Activated naive CD4-positive, alpha-beta T cell treated with anti-CD3 and anti-CD28 coated beads, Interleukin-2, amount 10 ng/mL, durations not matched to agents 7 days and 5 days (primary cell): Measurements from ENCODE around the gene RNF123.

Experiments used
- CTCF ChIA-PET: fragments of 350-600 bp; sonication (Branson Sonifier 250); formaldehyde crosslinking; loops from one replicate; lab custom pipeline; 2021; ENCODE audit warnings: antibody characterized with exemption; lab: Charles Lee
- DNase-seq: peaks from one replicate; pipeline ENCODE4 v3.0.0-alpha.2; 2020
- H3K27ac Mint-ChIP-seq: one replicate; pipeline ENCODE4 v1.8.0; 2021; ENCODE audit warnings: mild to moderate bottlenecking, moderate library complexity, mixed read lengths
- H3K27me3 Mint-ChIP-seq: one replicate; pipeline ENCODE4 v1.8.0; 2021; ENCODE audit warnings: mild to moderate bottlenecking, mixed read lengths
- H3K36me3 Mint-ChIP-seq: one replicate; pipeline ENCODE4 v1.8.0; 2021; ENCODE audit warnings: mixed read lengths
- H3K4me1 Mint-ChIP-seq: one replicate; pipeline ENCODE4 v1.8.0; 2021; ENCODE audit warnings: mixed read lengths
- H3K4me3 Mint-ChIP-seq: one replicate; pipeline ENCODE4 v1.8.0; 2021; ENCODE audit warnings: mild to moderate bottlenecking, moderate library complexity, mixed read lengths
- H3K9me3 Mint-ChIP-seq: one replicate; pipeline ENCODE4 v1.8.0; 2021; ENCODE audit warnings: mixed read lengths

RNF123 gene

DNA sequence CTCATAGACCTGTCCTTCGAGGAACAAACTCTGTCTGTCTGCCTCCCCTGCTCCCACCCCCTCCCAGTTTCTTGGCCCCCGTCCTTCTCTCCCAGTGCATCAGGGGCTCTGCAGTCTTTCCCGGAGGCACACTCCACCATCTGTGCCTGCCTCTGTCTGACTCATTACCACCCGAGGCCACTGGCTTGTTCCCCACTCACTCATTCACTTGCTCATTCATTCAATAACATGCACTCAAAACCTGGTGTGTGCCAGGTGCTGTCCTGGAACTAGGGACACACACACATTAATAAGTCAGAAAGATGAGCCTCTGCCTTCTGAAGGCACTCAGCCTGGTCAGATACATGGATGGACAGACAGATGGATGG is 17.7 kb downstream of the RNF123 start:
- no peak for DNase-seq
- Mint-ChIP-seq H3K9me3 (no peaks in the 10 kb centered on the region), H3K36me3 (peaks cover 12% of the 10 kb centered on the region), H3K27me3 (no peaks in the 10 kb centered on the region), H3K4me1 (peaks cover 9% of the 10 kb centered on the region), H3K4me3 (no peak overlapping the region), H3K27ac (no peak overlapping the region)
- CTCF ChIA-PET: no interaction called here

DNA sequence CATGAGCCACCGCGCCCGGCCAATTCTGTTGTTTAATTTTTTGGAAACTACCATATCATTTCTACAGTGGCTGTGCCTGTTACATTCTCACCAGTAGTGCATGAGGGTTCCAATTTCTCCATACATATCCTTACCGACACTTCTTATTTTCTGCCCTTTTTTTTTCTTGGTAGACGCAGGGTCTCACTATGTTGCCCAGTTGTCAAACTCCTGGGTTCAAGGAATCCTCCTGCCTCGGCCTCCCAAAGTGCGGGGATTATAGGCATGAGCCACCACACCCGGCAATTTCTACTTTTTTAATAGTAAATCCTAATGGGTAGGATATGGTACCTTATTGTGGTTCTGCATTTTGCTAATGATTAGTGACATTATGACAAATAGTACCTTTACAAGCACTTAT is 20.5 kb downstream of the RNF123 start:
- Mint-ChIP-seq H3K27ac (no peak overlapping the region), H3K36me3 (peaks cover 3% of the 10 kb centered on the region), H3K4me3 (no peak overlapping the region), H3K4me1 (peaks cover 25% of the 10 kb centered on the region), H3K27me3 (no peaks in the 10 kb centered on the region), H3K9me3 (no peaks in the 10 kb centered on the region)
- DNase-seq: no peak
- CTCF ChIA-PET: no interaction called here

DNA sequence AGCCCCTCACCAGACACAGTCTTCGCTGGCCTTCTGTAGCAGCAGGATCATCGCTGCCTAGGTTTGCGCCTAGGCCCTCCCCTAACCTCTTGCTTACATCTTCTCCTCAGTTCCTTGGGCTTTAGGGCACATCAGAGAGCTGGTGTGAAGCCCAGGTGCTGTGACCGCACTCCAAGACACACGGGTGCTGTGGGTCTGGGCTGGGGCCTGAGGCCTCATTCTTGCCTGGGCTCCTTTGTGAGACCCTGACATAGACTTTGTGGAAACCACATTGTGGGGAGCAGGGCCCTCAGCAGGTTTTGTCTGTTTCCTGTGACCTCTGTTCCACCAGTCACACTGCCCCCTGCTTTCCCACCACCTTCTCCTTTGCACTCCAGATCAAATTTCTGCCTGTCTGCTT is 22.1 kb downstream of the RNF123 start:
- Mint-ChIP-seq H3K9me3 (no peaks in the 10 kb centered on the region), H3K36me3 (peaks cover 3% of the 10 kb centered on the region), H3K4me3 (no peak overlapping the region), H3K27me3 (no peaks in the 10 kb centered on the region), H3K4me1 (peaks cover 25% of the 10 kb centered on the region), H3K27ac (peak overlapping the region; percentile 16)
- DNase-seq: no peak
- CTCF ChIA-PET: interaction anchor here (1.3 to 1.5 kb wide), 3 partner anchors 8 to 126 kb away, joined by 3 to 8 read pairs (median 4); partner anchors contain the start of gene AMIGO3

GRCh38 chr3:49712166-49712565 is 22.8 kb downstream of the RNF123 start:
- Mint-ChIP-seq H3K4me3 (no peak overlapping the region), H3K27ac (peak overlapping the region; percentile 52), H3K9me3 (no peaks in the 10 kb centered on the region), H3K27me3 (no peaks in the 10 kb centered on the region), H3K36me3 (peaks cover 3% of the 10 kb centered on the region), H3K4me1 (peaks cover 25% of the 10 kb centered on the region)
- CTCF ChIA-PET: interaction anchor here (0.5 to 1.5 kb wide), 4 partner anchors 7 to 175 kb away, joined by 3 to 8 read pairs (median 4); partner anchors contain the start of gene AMIGO3
- no peak for DNase-seq

DNA sequence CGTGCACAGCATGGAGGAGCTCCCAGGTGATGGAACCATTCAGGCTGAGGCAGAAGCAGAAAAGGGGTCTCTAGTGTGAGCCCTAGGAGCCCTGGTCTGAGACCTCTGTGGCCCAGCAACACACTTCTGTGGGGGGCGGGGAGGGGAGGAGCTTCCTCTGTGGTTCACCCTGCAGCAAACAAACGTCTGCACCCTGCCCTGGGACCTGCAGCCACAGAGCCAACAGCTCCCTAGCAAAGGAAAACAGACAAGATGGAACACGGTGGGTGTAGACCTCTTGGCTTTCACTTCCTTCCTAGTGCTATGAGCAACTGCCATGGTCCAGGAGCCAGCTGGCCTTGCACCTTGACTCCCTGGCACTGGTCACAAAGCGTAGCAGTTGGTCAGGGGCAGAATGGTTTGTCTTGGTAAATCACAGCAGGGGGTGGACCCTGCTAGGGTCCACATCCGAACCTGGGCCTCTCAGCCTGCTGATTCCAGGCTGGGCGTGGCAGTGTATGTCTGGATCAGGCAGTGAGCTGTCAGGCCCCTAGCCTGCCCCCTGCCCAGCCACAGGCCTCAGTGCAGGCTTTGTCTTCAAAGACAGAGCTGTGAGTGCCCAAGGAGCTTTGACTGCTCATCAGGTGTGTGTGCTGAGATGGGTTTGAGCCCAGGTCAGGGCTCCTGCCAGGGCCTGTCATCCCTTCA is 23.4 kb downstream of the RNF123 start:
- DNase-seq: peak; percentile 38
- no peaks in the 10 kb centered on the region for H3K9me3 Mint-ChIP-seq
- peak overlapping the region; percentile 52 for H3K27ac Mint-ChIP-seq
- peaks cover under 1% of the 10 kb centered on the region for H3K36me3 Mint-ChIP-seq
- H3K4me3 Mint-ChIP-seq: no peak overlapping the region
- CTCF ChIA-PET: interaction anchor here (0.5 to 1.4 kb wide), 3 partner anchors 11 to 175 kb away, joined by 3 to 8 read pairs (median 3); no protein-coding TSS in a partner anchor
- H3K4me1 Mint-ChIP-seq: peaks cover 27% of the 10 kb centered on the region
- no peaks in the 10 kb centered on the region for H3K27me3 Mint-ChIP-seq

DNA sequence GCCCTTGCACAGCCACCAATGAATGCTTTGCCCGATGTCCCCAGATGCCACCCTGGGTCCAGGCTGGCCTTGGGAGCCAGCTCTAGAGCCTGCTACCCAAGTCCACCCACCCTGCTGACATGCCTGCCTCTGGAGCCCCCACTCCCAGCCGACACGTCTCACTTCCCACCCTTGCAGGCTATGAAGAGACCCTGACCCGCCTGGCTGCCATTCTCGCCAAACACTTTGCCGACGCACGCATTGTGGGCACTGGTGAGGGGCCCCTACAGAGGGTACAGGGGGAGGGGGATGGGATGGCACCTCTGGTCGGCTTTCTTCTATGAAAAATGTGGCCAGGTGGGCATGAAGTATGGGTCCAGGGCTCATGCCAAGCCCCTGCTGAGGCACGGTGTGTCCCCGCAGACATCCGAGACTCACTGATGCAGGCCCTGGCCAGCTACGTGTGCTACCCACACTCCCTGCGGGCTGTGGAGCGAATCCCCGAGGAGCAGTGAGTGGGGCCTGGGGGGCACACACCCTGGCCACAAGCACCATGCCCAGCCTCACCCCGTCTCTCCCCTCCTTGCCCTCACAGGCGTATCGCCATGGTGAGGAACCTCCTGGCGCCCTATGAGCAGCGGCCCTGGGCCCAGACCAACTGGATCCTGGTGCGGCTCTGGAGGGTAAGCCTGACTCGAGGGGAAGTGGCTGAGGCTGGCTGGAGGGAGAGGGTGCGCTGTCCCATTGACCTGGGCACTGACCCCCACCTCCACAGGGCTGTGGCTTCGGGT is 24.2 kb downstream of the RNF123 start:
- CTCF ChIA-PET: no interaction called here
- H3K9me3 Mint-ChIP-seq: no peaks in the 10 kb centered on the region
- H3K27me3 Mint-ChIP-seq: peaks cover under 1% of the 10 kb centered on the region
- H3K27ac Mint-ChIP-seq: no peak overlapping the region
- H3K4me1 Mint-ChIP-seq: peaks cover 29% of the 10 kb centered on the region
- H3K36me3 Mint-ChIP-seq: no peaks in the 10 kb centered on the region
- no peak overlapping the region for H3K4me3 Mint-ChIP-seq
- no peak for DNase-seq

DNA sequence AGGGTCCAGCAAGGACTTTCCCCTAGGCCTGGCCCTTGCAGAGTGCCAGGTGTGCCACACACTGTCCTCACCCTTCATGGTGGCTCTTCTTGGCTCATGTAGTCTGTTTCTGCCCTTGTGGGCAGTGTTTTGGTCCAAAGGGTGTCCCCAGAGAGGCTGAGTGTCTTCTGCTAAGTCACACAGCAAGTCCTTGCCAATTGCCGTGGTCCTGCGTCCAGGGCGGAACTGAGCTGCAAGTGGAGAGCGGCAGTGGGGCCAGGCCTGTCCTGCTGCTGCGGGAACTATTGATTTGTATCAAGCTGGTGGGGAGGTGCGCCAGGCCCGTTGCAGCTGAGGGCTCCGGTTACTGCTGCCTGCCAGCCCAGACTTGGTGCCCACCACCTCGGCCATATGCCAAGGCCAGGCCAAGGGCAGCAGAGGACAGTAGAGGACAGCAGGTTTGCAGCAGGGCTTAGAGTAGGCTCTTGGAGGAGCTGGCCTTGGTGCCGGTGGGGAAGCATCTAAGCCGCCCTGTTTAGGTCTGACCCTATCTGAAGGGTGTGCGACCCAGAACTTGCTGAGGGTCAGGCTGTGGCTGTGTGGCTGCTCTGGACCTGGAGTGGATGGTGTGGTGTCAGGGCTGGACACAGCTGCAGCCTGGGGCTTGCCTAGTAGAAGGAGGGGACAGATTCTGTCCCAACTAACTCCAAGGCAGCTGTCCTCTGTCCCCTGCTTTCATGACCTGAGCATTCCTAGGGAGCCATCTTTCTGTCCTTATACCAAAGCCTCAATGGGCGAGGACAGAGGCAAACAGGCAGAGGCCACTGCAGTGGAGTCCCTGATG is 25.6 kb downstream of the RNF123 start:
- Mint-ChIP-seq H3K4me3 (no peak overlapping the region), H3K4me1 (peaks cover 43% of the 10 kb centered on the region), H3K27ac (peak overlapping the region; percentile 61), H3K9me3 (no peaks in the 10 kb centered on the region), H3K36me3 (peaks cover 2% of the 10 kb centered on the region), H3K27me3 (peaks cover 8% of the 10 kb centered on the region)
- CTCF ChIA-PET: interaction anchor here (1.0 to 1.1 kb wide), 2 partner anchors 124 to 175 kb away, joined by 4 read pairs; no protein-coding TSS in a partner anchor
- DNase-seq: no peak

- H3K9me3 Mint-ChIP-seq: no peaks in the 10 kb centered on the region
These were observed 26.3 kb downstream of the RNF123 start for GRCh38 chr3:49715611-49716121.

GRCh38 chr3:49716169-49716568 is 26.8 kb downstream of the RNF123 start:
- CTCF ChIA-PET: no interaction called here
- H3K27me3 Mint-ChIP-seq: peaks cover 8% of the 10 kb centered on the region

More at GRCh38 chr3:49715611-49716121, 26.3 kb downstream of the RNF123 start:
- Mint-ChIP-seq H3K4me3 (no peak overlapping the region), H3K4me1 (peaks cover 50% of the 10 kb centered on the region), H3K27me3 (peaks cover 8% of the 10 kb centered on the region), H3K27ac (no peak overlapping the region), H3K36me3 (peaks cover 4% of the 10 kb centered on the region)
- CTCF ChIA-PET: no interaction called here
- no peak for DNase-seq

GRCh38 chr3:49716691-49717210 is 27.4 kb downstream of the RNF123 start:
- peaks cover 12% of the 10 kb centered on the region for H3K36me3 Mint-ChIP-seq
- H3K4me3 Mint-ChIP-seq: no peak overlapping the region
- peaks cover 8% of the 10 kb centered on the region for H3K27me3 Mint-ChIP-seq
- H3K9me3 Mint-ChIP-seq: no peaks in the 10 kb centered on the region
- peaks cover 47% of the 10 kb centered on the region for H3K4me1 Mint-ChIP-seq
- CTCF ChIA-PET: interaction anchor here (0.6 to 1.5 kb wide), 2 partner anchors 74 to 128 kb away, joined by 4 read pairs; no protein-coding TSS in a partner anchor
- no peak overlapping the region for H3K27ac Mint-ChIP-seq
- DNase-seq: no peak

More at GRCh38 chr3:49716169-49716568, 26.8 kb downstream of the RNF123 start:
- peaks cover 9% of the 10 kb centered on the region for H3K36me3 Mint-ChIP-seq
- DNase-seq: no peak
- peaks cover 53% of the 10 kb centered on the region for H3K4me1 Mint-ChIP-seq
- no peaks in the 10 kb centered on the region for H3K9me3 Mint-ChIP-seq
- no peak overlapping the region for H3K4me3 Mint-ChIP-seq
- H3K27ac Mint-ChIP-seq: no peak overlapping the region

- Mint-ChIP-seq H3K4me1 (peaks cover 45% of the 10 kb centered on the region), H3K4me3 (peak overlapping the region; percentile 12), H3K36me3 (peaks cover 15% of the 10 kb centered on the region), H3K9me3 (no peaks in the 10 kb centered on the region), H3K27ac (no peak overlapping the region), H3K27me3 (peaks cover 8% of the 10 kb centered on the region)
- DNase-seq: no peak
- CTCF ChIA-PET: interaction anchor here (1.5 to 2.0 kb wide), 2 partner anchors 121 to 127 kb away, joined by 4 to 9 read pairs; no protein-coding TSS in a partner anchor
These were observed 28.0 kb downstream of the RNF123 start for GRCh38 chr3:49717211-49717958.

GRCh38 chr3:49717959-49718857 is 28.9 kb downstream of the RNF123 start:
- H3K4me1 Mint-ChIP-seq: peaks cover 44% of the 10 kb centered on the region
- H3K27ac Mint-ChIP-seq: peak overlapping the region; percentile 84
- H3K4me3 Mint-ChIP-seq: peak overlapping the region; percentile 72
- no peak for DNase-seq
- CTCF ChIA-PET: interaction anchor here (0.6 to 2.5 kb wide), 6 partner anchors 17 to 178 kb away, joined by 3 to 9 read pairs (median 4); no protein-coding TSS in a partner anchor
- peaks cover 8% of the 10 kb centered on the region for H3K27me3 Mint-ChIP-seq
- H3K36me3 Mint-ChIP-seq: peaks cover 20% of the 10 kb centered on the region
- no peaks in the 10 kb centered on the region for H3K9me3 Mint-ChIP-seq
